ENCODE measurements around the gene PC.

DNA sequence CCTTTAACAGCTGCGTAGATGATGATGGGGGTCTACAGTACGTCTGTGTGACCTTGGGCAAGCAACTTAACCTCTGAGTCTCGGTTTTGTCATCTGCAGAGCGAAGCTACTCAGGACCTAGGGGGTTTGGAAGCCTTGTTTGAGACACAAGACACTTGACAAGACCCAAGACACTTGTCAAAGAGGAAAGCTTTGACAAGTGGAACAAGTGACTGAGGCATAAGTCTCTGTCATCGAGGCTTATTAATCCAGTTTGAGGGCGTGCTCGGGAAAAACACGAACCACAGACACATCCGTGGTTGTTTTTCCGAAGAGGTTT lies 732 bp upstream of the PC start:
- TF ChIP-seq POLR2A (IDR thresholded peaks at IDR 0.05) = no peak
- TF ChIP-seq, protein P1, sequence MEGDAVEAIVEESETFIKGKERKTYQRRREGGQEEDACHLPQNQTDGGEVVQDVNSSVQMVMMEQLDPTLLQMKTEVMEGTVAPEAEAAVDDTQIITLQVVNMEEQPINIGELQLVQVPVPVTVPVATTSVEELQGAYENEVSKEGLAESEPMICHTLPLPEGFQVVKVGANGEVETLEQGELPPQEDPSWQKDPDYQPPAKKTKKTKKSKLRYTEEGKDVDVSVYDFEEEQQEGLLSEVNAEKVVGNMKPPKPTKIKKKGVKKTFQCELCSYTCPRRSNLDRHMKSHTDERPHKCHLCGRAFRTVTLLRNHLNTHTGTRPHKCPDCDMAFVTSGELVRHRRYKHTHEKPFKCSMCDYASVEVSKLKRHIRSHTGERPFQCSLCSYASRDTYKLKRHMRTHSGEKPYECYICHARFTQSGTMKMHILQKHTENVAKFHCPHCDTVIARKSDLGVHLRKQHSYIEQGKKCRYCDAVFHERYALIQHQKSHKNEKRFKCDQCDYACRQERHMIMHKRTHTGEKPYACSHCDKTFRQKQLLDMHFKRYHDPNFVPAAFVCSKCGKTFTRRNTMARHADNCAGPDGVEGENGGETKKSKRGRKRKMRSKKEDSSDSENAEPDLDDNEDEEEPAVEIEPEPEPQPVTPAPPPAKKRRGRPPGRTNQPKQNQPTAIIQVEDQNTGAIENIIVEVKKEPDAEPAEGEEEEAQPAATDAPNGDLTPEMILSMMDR (IDR thresholded peaks at IDR 0.05) = no peak
- no peak for TF ChIP-seq POLR2AphosphoS5 (IDR thresholded peaks at IDR 0.05)
